Choroid plexus epithelial cell (primary cell): ENCODE measurements around the gene CSMD2.

ENCODE experiments used
- DNase-seq: peaks from one replicate; pipeline ENCODE4 v3.0.0-alpha.2; 2010; ENCODE audit warnings: low read depth
- H3K4me3 ChIP-seq: 2 replicates; pipeline ENCODE4 v1.5.1; 2011; ENCODE audit warnings: low read depth, mild to moderate bottlenecking, control low read depth, low read length, moderate library complexity
- TF ChIP-seq, protein P1 (sequence below): conservative IDR thresholded peaks from 2 replicates; pipeline ENCODE4 v1.5.1; 2011; ENCODE audit warnings: low read depth, mild to moderate bottlenecking, control low read depth, inconsistent platforms, low read length, moderate library complexity

The CSMD2 gene

DNA sequence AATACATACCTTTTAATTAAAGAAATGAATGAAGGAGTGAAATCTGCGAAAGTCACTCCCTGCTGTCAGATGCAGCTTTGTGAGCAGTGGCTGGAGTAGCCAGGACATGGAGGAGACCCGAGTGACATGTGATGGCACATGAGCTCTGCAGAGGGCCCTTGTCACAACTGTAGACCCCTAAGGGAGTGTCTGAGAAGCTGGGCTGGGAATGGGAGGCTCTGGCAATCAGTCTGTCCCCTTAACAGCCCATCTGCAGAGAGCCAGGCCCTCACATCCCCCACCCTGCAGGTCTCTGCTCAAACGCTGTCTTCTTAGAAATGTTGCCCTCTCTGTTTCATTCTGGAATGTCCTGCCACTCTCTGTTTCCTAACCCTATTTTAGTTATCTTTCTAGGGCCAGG is 176.9 kb downstream of the CSMD2 start:
- TF ChIP-seq, protein P1, sequence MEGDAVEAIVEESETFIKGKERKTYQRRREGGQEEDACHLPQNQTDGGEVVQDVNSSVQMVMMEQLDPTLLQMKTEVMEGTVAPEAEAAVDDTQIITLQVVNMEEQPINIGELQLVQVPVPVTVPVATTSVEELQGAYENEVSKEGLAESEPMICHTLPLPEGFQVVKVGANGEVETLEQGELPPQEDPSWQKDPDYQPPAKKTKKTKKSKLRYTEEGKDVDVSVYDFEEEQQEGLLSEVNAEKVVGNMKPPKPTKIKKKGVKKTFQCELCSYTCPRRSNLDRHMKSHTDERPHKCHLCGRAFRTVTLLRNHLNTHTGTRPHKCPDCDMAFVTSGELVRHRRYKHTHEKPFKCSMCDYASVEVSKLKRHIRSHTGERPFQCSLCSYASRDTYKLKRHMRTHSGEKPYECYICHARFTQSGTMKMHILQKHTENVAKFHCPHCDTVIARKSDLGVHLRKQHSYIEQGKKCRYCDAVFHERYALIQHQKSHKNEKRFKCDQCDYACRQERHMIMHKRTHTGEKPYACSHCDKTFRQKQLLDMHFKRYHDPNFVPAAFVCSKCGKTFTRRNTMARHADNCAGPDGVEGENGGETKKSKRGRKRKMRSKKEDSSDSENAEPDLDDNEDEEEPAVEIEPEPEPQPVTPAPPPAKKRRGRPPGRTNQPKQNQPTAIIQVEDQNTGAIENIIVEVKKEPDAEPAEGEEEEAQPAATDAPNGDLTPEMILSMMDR: no peak
- H3K4me3 ChIP-seq: no peak overlapping the region
- no peak for DNase-seq

GRCh38 chr1:33986390-33987095 is 178.5 kb downstream of the CSMD2 start:
- TF ChIP-seq, protein P1: no peak
- no peak for DNase-seq
- no peak overlapping the region for H3K4me3 ChIP-seq

DNA sequence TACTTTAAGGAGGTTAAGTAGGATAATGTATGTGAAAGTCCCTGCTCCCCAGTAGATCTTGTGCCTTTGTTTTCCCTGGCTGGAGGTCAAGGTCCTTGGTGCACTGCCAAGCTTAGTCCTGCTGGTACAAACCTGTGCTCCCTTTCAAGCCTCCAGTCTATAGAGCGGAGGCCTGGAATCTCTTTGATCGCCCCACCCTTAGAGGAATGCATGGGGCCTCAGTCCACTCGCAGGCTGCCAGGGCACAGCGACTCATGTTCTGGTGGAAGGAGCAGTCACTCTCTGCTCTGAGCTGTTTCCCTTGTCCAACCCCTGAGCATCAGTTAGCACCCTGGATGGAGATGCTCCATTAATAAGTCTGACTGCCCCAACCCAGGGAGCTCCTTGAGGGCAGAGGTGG is 179.4 kb downstream of the CSMD2 start:
- TF ChIP-seq, protein P1: no peak
- H3K4me3 ChIP-seq: no peak overlapping the region
- DNase-seq: no peak

DNA sequence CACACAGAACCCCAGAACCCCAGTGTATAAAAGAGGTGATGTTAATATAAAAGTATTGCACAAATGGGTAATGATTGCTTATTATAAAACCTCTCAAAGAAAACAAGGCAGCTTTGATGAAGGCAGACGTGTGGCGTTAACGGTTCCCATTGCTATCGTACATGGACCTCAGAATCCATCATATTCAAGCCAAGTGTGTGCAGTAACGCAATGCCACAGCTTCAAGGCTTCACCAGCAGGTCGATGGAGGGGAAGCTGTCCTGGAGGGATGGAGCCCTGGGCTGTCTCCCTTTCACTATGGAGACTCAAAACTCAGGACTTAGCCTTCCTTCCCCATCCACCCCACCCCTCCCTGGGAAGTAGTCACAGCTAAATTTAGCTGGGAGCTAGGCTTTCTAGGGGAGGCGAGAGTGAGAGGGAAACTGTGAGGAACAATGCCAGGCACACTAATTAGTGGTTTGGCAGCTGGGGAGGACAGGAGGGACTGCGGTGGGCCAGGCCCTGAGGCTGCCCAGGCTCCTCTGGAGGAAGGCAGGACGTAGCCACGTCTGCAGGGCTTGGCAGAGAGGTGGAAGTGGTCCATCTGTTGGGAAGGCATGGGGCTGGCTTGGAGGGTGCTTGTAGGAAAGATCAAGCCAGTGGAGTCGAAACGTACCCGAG is 180.0 kb downstream of the CSMD2 start:
- TF ChIP-seq, protein P1: no peak
- DNase-seq: no peak
- no peak overlapping the region for H3K4me3 ChIP-seq

GRCh38 chr1:33982419-33982818 is 182.6 kb downstream of the CSMD2 start:
- H3K4me3 ChIP-seq: no peak overlapping the region
- TF ChIP-seq, protein P1: no peak
- no peak for DNase-seq

DNA sequence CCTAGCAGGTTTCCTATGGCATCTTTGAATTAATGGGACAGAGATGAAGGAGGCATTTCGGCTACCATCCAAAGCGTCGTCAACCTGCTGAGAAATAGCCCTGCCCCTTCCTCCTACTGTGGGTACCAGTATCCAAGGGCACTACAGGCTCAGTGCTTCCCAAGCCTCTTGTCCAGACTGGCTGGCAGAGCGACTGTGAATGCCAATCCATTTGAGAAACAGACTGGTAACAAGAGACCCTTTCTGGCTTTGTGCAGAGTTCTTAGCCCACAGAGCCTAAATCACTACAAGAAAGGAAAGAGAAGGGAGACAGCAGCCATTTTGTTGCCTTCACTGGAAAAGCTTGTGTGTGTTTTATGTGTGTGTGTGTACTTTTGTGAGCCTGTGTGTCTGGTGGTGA is 185.7 kb downstream of the CSMD2 start:
- TF ChIP-seq, protein P1: no peak

DNA sequence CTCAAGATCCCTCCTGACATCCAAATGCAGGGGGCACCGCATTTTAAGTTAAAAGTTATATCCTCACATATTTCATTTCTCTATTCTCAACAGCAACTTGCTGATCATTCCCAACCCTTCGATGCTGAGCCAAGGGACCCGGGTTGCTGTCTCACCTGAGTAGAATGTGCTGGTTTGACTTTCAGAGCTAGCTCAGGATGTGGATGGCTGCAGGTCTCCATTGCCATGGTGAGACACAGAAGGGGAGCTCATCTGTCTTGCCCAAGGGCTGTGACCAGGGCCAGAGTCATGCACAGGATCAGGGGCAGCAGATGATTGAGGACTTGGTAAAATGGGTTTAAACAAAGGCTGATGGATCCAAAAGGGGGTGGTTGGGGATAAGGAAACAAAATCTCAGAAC is 189.1 kb downstream of the CSMD2 start:
- TF ChIP-seq, protein P1: no peak
- no peak overlapping the region for H3K4me3 ChIP-seq
- DNase-seq: no peak

More for the DNA sequence above, 185.7 kb downstream of the CSMD2 start:
- no peak overlapping the region for H3K4me3 ChIP-seq
- no peak for DNase-seq
